HepG2 (cell line): ENCODE data around the gene NTM. TPM values are rescaled to one million over a fixed set of nuclear protein-coding genes. Genes with fewer than 3 reads are reported as not detected.

Experiments used
- ATAC-seq: fragments of 200-7000 bp; cut with Tn5 transposase; 3 replicates; pipeline ENCODE4 v1.9.1; 2020; ENCODE audit warnings: mild to moderate bottlenecking, moderate library complexity
- BruUV-seq: library from RNA; stranded (reverse); fragments of 400-500 nt; replicated peaks from 2 replicates; lab custom pipeline; 2021; lab: Mats Ljungman, UMichigan
- CTCF ChIA-PET: fragments of 300-600 bp; formaldehyde crosslinking; extraction: SDS; loops from one replicate; lab custom pipeline; 2021; ENCODE audit warnings: low total read pairs, inconsistent platforms, low intra/inter-chr PET ratio; lab: Yijun Ruan, JAX
- POLR2A ChIA-PET: fragments of 350-600 bp; sonication (Branson Sonifier 250); formaldehyde crosslinking; loops from one replicate; lab custom pipeline; 2020; ENCODE audit warnings: antibody characterized with exemption, inconsistent platforms; lab: Yijun Ruan, JAX
- DNase-seq: peaks from one replicate; pipeline ENCODE4 v3.0.0-alpha.2; 2015; ENCODE audit warnings: low spot score
- FAIRE-seq: peaks from 3 replicates; lab custom pipeline; 2011; peaks lifted over from hg19 to GRCh38; lab: Jason Lieb, UNC
- H2AFZ ChIP-seq: one replicate; pipeline ENCODE4 v1.6.1; 2011; ENCODE audit warnings: low read length, inconsistent platforms
- H3K27ac ChIP-seq: fragments of 300-600 bp; 3 replicates; pipeline ENCODE4 v1.8.0; 2011; ENCODE audit warnings: mixed run types, mild to moderate bottlenecking, mixed read lengths, low read length, inconsistent platforms; ENCODE audit not compliant: insufficient read depth; ENCODE audit errors: extremely low read length
- H3K27me3 ChIP-seq, 2 experiments: fragments of 200-600 bp in 1 of 2; 2 replicates in 1 of 2; 3 replicates in 1 of 2; pipeline versions ENCODE4 v1.6.0 to v1.8.0; 2011; ENCODE audit warnings: low read length in 2 of 2, mild to moderate bottlenecking in 2 of 2, moderate library complexity in 2 of 2, inconsistent platforms in 1 of 2; ENCODE audit not compliant: insufficient read depth in 2 of 2, control insufficient read depth in 1 of 2
- H3K36me3 ChIP-seq, 2 experiments: fragments of 200-600 bp in 1 of 2; replicated peaks in 1 of 2; 2 replicates in 1 of 2; 3 replicates in 1 of 2; pipeline versions ENCODE4 v1.5.1 to v1.8.0; 2011; ENCODE audit warnings: low read length in 2 of 2, inconsistent platforms in 1 of 2; ENCODE audit not compliant: insufficient read depth in 2 of 2, control insufficient read depth in 1 of 2
- H3K4me1 ChIP-seq: 2 replicates; pipeline ENCODE4 v1.5.1; 2012; ENCODE audit warnings: low read length, inconsistent platforms; ENCODE audit not compliant: insufficient read depth
- H3K4me2 ChIP-seq: 2 replicates; pipeline ENCODE4 v1.6.0; 2011; ENCODE audit warnings: low read depth, low read length, inconsistent platforms
- H3K4me3 ChIP-seq, 3 experiments: fragments of 200-600 bp in 1 of 3; sonication (generic), shearing (Covaris generic) in 1 of 3; replicated peaks in 1 of 3; 2 replicates each; pipeline ENCODE4 v1.5.1; 2011 to 2016; ENCODE audit warnings: low read length in 3 of 3, inconsistent platforms in 2 of 3, low read depth in 2 of 3, mild to moderate bottlenecking in 2 of 3, control low read depth in 1 of 3, mixed read lengths in 1 of 3; ENCODE audit not compliant: insufficient read depth in 1 of 3
- H3K79me2 ChIP-seq: one replicate; pipeline ENCODE4 v1.6.1; 2011; ENCODE audit warnings: low read length, inconsistent platforms; ENCODE audit not compliant: insufficient read depth
- H3K9ac ChIP-seq: 2 replicates; pipeline ENCODE4 v1.6.0; 2011; ENCODE audit warnings: mild to moderate bottlenecking, low read depth, low read length, inconsistent platforms; ENCODE audit not compliant: insufficient read depth
- H3K9me3 ChIP-seq: 2 replicates; pipeline ENCODE4 v1.5.1; 2012; ENCODE audit warnings: mild to moderate bottlenecking, low read length
- H4K20me1 ChIP-seq: 2 replicates; pipeline ENCODE4 v1.6.0; 2011; ENCODE audit warnings: inconsistent platforms, mild to moderate bottlenecking, low read length, moderate library complexity; ENCODE audit not compliant: insufficient read depth
- AKAP8 ChIP-seq: sonication (generic); formaldehyde crosslinking; IDR thresholded peaks from 2 replicates; pipeline ENCODE4 v1.5.1; 2020; ENCODE audit warnings: mild to moderate bottlenecking, missing genetic modification reagents
- EZH2 ChIP-seq: conservative IDR thresholded peaks from 2 replicates; pipeline ENCODE4 v1.6.1; 2012; ENCODE audit warnings: mild to moderate bottlenecking, low read depth, low read length, moderate library complexity
- GABPA ChIP-seq, 2 experiments: IDR thresholded peaks; 2 replicates each; pipeline ENCODE4 v1.6.1; 2011 to 2016; ENCODE audit warnings: low read depth in 2 of 2, low read length in 1 of 2, missing biosample characterization in 1 of 2, missing genetic modification characterization in 1 of 2
- POLR2A ChIP-seq, 2 experiments: IDR thresholded peaks; 2 replicates each; pipeline ENCODE4 v1.6.1; 2011; ENCODE audit warnings: low read depth in 2 of 2, low read length in 2 of 2, mild to moderate bottlenecking in 1 of 2, moderate library complexity in 1 of 2; ENCODE audit not compliant: insufficient read depth in 1 of 2
- RAD21 ChIP-seq: fragments of 450-650 bp; formaldehyde crosslinking; IDR thresholded peaks from 2 replicates; pipeline ENCODE4 v1.5.0; 2020; ENCODE audit warnings: mild to moderate bottlenecking
- RFX5 ChIP-seq: IDR thresholded peaks from 2 replicates; pipeline ENCODE4 v1.6.1; 2011; ENCODE audit warnings: low read depth, low read length, improper control_type of control experiment
- RFXAP ChIP-seq: sonication (generic); formaldehyde crosslinking; IDR thresholded peaks from 2 replicates; pipeline ENCODE4 v1.4.0; 2020; ENCODE audit warnings: missing genetic modification reagents, borderline replicate concordance
- SIX4 ChIP-seq: sonication (generic); formaldehyde crosslinking; IDR thresholded peaks from 2 replicates; pipeline ENCODE4 v1.4.0; 2020; ENCODE audit warnings: missing genetic modification reagents
- USF2 ChIP-seq, 2 experiments: sonication (generic) in 1 of 2; formaldehyde crosslinking in 1 of 2; IDR thresholded peaks; 2 replicates each; pipeline versions ENCODE4 v1.5.1 to v1.6.1; 2011 to 2020; ENCODE audit warnings: borderline replicate concordance in 1 of 2, low read depth in 1 of 2, low read length in 1 of 2, mild to moderate bottlenecking in 1 of 2, missing genetic modification reagents in 1 of 2, moderate library complexity in 1 of 2
- ZNF253 ChIP-seq: sonication (generic); formaldehyde crosslinking; IDR thresholded peaks from 2 replicates; pipeline ENCODE4 v1.8.0; 2022; ENCODE audit warnings: mild to moderate bottlenecking, missing genetic modification reagents, borderline replicate concordance
- ZNF281 ChIP-seq: sonication (generic); formaldehyde crosslinking; IDR thresholded peaks from 2 replicates; pipeline ENCODE4 v1.4.0; 2020; ENCODE audit warnings: missing genetic modification reagents, borderline replicate concordance
- ZNF337 ChIP-seq: sonication (generic); formaldehyde crosslinking; IDR thresholded peaks from 2 replicates; pipeline ENCODE4 v1.5.1; 2020; ENCODE audit warnings: missing genetic modification reagents, low read depth, mild to moderate bottlenecking, borderline replicate concordance
- ZNF614 ChIP-seq: IDR thresholded peaks from 2 replicates; pipeline ENCODE4 v1.6.1; 2018; ENCODE audit warnings: missing biosample characterization, missing genetic modification reagents, inconsistent platforms, borderline replicate concordance
- ZSCAN5A ChIP-seq: sonication (generic); formaldehyde crosslinking; IDR thresholded peaks from 2 replicates; pipeline ENCODE4 v1.8.0; 2022; ENCODE audit warnings: mild to moderate bottlenecking, missing genetic modification reagents, borderline replicate concordance
- WGBS: methylation state at CpG from one replicate; pipeline ENCODE4 v1.1.6; 2017; ENCODE audit warnings: low lambda C conversion rate; 5-methylcytosine and 5-hydroxymethylcytosine counted together
- in situ Hi-C: cut with HindIII; loops from 2 replicates; pipeline ENCODE4 v1.10.0; 2017; ENCODE audit warnings: low pct_unique_long_range_greater_than_20kb; ENCODE audit not compliant: extremely low pct_ligation_motif_present
- intact Hi-C: fragments of 100-400 bp; cut with micrococcal nuclease; formaldehyde crosslinking; loops from one replicate; pipeline ENCODE4 v1.10.0; 2022; ENCODE audit not compliant: unreplicated experiment
- polyA plus RNA-seq, 8 experiments: library from polyadenylated mRNA; depleted of rRNA in 3 of 8; stranded (reverse) in 7 of 8; unstranded in 1 of 8; fragments of >200 nt; fragmentation: Illumina TruSeq in 4 of 8; extraction: Trizol in 4 of 8; gene quantifications; 2 replicates each; pipeline versions ENCODE4 v1.2.1 to v1.2.3, GENCODE V29; 2011 to 2016; ENCODE audit warnings: low read depth in 4 of 8, missing spikeins in 1 of 8, mixed read lengths in 1 of 8; ENCODE audit not compliant: insufficient read depth in 1 of 8
- total RNA-seq, 5 experiments: library from RNA; depleted of rRNA; stranded (reverse); fragments of >200 nt; fragmentation: Illumina TruSeq; extraction: Trizol; gene quantifications; 2 replicates each; pipeline ENCODE4 v1.2.3, GENCODE V29; 2016; ENCODE audit warnings: low read depth in 1 of 5

NTM gene
- total and polyA plus RNA-seq, 2 of the 13 experiments (the other 11 are each of a cell fraction or from before 2014, with no cell fraction given), result not detected

GRCh38 chr11:132022285-132022684 lies 651.9 kb downstream of the NTM start (continued):
- TF ChIP-seq USF2 (IDR thresholded peaks at IDR 0.05; ENCODE audit: low read depth, low read length), result no peak
- no peak for TF ChIP-seq USF2 (CRISPR knock-in tag; IDR thresholded peaks at IDR 0.05; ENCODE audit: borderline replicate concordance)
- TF ChIP-seq AKAP8, result no peak
- no peak for TF ChIP-seq SIX4
- no peak for TF ChIP-seq ZSCAN5A (CRISPR knock-in tag)

GRCh38 chr11:132022733-132023478 lies 652.5 kb downstream of the NTM start:
- CTCF ChIA-PET, result no interaction called here
- Histone ChIP-seq H2AFZ (no peak overlapping the region), H3K4me2 (no peak overlapping the region), H3K36me3 (no peaks in the 10 kb centered on the region), H3K4me1 (no peaks in the 10 kb centered on the region), H3K79me2 (no peaks in the 10 kb centered on the region), H3K27me3 (0 out of 5 replicates have a peak, but pooled peaks cover 0 to 4% of the 10 kb centered on the region in 2 experiments), H4K20me1 (no peaks in the 10 kb centered on the region), H3K27ac (no peak overlapping the region), H3K9ac (no peak overlapping the region), H3K9me3 (no peaks in the 10 kb centered on the region), H3K4me3 (no peak overlapping the region)
- no TSS peak for BruUV-seq
- POLR2A ChIA-PET, result no interaction called here
- intact Hi-C loops, result no loop called here
- DNase-seq (no peak), ATAC-seq (no peak), FAIRE-seq (no peak)
- in situ Hi-C loops, result loop anchor here (10.0 kb wide), 1 partner anchor 158 kb away; no protein-coding TSS in a partner anchor
- 7% methylated on average over 6 of the region's 6 CpGs for WGBS
- TF ChIP-seq ZNF281 (CRISPR knock-in tag) (no peak), RFX5 (no peak), ZNF614 (CRISPR knock-in tag) (no peak), RFXAP (CRISPR knock-in tag) (no peak), ZNF337 (CRISPR knock-in tag) (no peak), EZH2 (no peak), ZNF253 (CRISPR knock-in tag) (no peak), GABPA (IDR thresholded peaks at IDR 0.05; ENCODE audit: low read depth, low read length) (no peak), GABPA (CRISPR knock-in tag; IDR thresholded peaks at IDR 0.05; ENCODE audit: low read depth) (no peak), RAD21 (no peak), POLR2A (IDR thresholded peaks at IDR 0.05; ENCODE audit: insufficient read depth in 1 of 2, low read depth in 2 of 2, low read length in 2 of 2) (no peak)
